GM12801 (cell line): ENCODE data around the gene UBE2V1.

Experiments used
- TF ChIP-seq, protein P1 (sequence below): IDR thresholded peaks from one replicate; pipeline ENCODE4 v1.5.1; 2011; ENCODE audit warnings: control low read depth; ENCODE audit not compliant: insufficient read length; ENCODE audit errors: extremely low read depth

UBE2V1 gene

DNA sequence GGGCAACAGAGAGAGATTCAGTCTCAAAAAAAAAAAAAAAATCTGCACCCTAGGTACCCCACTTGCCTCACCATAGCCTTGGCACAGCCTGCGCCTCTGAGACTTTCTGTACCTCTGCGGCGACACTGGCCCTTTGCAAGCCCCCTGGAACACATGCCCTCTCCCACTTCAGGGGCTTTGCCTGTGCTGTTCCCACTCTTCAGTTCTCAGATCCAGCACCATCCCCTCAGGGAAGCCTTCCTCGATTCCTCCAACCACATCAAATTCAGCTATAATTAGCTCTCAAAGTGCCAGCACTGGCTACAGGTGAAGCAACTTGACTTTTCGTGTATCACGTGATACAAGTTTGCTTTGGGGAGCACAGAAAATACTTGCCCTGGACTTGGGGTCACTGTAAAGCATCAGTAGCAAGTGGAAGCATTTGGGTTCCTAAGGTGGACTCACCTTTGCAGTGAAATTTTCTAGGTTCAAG lies 2.1 kb upstream of the UBE2V1 start:
- TF ChIP-seq, protein P1, sequence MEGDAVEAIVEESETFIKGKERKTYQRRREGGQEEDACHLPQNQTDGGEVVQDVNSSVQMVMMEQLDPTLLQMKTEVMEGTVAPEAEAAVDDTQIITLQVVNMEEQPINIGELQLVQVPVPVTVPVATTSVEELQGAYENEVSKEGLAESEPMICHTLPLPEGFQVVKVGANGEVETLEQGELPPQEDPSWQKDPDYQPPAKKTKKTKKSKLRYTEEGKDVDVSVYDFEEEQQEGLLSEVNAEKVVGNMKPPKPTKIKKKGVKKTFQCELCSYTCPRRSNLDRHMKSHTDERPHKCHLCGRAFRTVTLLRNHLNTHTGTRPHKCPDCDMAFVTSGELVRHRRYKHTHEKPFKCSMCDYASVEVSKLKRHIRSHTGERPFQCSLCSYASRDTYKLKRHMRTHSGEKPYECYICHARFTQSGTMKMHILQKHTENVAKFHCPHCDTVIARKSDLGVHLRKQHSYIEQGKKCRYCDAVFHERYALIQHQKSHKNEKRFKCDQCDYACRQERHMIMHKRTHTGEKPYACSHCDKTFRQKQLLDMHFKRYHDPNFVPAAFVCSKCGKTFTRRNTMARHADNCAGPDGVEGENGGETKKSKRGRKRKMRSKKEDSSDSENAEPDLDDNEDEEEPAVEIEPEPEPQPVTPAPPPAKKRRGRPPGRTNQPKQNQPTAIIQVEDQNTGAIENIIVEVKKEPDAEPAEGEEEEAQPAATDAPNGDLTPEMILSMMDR, result no peak

DNA sequence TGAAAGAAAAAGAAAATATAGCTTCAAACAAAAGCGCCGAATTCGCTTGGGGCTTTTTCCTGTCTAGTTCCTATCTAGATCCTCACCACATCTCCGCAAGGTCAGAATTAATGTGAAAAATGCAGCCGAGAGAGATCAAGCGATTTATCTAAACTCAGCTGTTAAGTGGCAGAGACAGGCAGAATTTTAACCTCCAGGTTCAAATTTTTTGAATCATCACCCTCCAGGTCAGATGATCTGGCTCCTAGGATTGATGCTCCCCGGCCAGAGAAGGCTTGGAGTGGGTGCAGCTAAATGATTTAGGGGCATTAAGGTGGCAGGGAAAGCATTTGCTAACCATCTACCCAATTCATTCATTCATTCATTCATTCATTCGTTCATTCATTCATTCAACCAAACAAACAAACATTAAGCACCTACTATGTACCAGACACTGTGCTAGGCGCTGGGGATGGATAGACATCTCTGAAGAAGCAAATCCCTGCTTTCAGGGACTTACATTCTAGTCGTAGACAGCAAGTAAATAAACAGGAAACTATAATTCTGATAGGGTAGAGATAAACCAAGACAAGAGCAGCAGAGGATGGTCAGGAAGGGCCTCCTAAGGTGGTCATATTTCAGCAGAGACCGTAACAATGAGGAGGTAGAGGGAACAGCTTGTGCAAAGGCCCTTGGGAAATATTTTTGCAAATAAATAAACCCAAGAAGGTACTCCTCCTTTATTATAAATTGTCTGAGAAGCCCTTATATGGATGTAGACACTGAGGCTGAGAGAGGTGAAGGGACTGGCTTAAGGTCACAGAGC lies 672 bp upstream of the UBE2V1 start:
- TF ChIP-seq, protein P1, result no peak

DNA sequence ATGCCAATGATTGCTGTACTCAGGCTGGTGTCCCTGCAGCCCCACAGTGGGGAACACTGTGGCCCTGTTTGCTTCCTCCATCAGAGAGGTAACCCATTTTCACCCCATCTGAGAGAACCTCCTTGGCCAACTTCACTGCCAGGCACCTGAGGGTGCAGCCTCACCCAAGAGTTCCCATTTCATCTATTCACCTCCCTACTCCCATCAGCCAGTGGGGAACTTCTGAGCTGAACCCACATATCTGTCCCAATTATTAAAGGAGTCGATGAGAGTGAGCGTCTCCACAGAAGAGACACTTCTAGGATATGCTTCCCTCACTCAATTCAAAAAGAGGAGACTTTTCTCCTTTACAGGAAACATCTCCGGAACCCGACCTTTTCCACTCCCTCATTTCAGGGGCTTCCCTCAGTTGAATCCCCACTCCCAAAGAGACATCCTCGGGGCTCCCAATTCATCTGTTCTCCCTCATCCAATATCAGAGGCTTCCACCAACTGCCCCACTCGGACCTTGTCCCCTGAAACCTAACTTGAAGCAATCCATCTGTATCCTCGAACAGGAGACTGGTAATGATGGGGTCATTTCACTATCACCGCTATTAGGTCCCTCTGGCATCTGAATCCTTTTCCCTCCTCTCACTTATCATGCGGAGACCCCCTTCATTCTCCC lies 988 bp downstream of the UBE2V1 start:
- TF ChIP-seq, protein P1, result no peak

DNA sequence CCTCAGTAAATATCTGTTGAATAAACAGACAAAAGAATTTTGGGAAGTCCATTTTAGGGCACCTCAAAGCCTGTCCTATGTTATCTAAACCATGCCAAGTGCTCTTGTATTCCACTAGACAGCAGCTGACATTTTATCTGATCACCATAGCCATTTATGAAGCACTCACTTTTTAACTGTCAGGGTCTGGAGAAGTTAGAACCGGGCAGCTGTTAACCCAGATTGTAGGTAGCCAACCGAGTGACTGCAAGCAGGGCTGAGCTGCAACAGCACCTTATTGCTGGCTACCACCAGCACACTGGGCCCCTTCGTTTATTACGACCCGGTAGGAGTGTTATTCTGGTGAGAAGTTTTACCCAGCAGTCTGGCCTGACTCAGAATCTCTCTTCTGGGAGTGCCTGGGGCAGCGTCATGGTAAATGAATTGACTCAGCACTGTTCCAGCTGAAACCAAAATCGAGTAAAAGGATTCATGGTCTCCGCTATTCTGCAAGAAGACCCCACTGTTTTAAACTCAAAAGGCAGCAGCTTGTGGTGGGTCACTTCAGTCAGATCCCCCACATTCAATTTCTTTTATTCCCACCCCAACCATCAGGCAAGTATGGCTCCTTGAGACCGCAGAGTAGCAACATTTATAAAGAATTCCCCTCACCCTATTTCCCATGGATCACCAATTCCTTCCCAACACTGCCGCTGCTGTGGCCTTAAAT lies 1.7 kb downstream of the UBE2V1 start:
- TF ChIP-seq, protein P1, result no peak

DNA sequence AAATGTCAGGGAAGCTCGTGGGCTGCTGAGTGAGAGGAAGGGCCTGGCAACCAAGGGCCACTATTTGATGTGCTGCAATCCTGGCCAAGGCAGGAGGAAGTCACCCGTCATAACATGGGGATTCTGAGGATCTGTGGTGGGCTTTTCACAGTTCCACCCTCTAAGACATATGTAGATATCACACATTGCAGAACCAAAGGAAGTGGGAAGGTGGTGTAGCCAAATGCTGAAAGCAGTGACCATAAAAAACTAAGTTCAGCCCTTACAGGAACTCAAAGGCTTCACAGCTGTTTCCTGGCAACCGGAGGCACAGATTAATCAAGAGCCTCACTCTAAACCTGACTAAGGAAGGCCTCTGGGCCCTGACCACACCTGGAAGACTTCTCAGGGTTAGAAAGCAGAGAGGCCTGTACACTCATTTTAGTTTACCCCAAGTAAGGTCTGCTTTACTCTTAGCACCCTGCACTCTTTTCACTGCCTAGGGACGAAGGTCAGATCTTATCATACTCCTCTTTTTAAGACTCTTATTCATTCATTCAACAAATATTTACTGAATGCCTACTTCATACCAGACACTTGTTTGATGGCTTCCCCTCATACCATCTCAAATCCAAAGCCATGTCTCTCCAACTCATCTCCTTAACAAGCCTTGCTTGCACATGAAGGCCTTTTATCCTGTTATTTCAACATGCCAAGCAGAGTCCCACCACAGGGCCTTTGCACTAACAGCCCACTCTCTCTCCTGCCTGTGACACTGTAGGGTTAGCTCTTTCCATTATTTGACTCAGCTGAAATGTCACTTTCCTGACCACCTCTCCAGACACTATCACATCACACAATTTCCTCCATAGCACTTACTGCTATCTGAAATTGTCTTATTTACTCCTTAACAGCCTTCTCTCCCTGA lies 2.6 kb downstream of the UBE2V1 start:
- TF ChIP-seq, protein P1, result no peak

DNA sequence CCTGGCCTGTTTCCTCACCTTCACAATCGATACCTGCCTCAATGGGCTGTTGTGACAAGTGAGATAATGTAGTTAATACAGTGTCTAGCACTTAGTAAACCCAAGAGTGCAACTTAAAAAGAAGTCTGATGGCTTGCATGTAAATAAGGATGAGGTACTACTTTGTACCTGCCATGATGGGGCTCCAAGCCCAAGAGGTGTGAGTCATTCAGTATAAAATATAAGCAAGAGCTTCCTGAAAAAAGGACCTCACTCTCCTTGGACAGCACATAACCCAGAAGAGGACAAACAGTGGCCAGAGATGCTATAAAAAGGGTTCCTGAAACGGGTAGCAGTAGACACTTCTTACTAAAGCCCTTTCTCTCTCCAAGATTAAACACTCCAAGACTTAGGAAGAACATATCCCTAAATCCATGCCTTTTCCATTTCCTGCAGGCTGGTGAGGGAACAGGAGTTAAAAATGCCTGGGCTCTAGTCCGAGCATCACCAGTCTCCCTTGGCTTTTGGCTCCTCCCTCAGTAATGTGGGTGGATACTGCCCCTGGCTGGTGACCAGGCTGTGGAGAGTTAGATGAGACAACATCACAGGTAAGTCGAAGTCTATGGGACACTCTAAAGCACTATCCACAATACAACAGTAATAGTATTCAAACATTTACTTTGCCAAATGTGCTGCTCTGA lies 4.3 kb downstream of the UBE2V1 start:
- TF ChIP-seq, protein P1, result no peak
